Thyroid gland (tissue), 4 donors: Measurements from ENCODE around the gene RNF145. TPM values are rescaled to one million over a fixed set of nuclear protein-coding genes. Genes with fewer than 3 reads are reported as not detected.

Experiments
- DNase-seq, 2 donors: peaks; one replicate each; pipeline ENCODE4 v3.0.0-alpha.2; 2019
- H3K27ac ChIP-seq, 3 donors: fragments of 200-600 bp; sonication (generic); 1 replicate in 2 of 3; 2 replicates in 1 of 3; pipeline ENCODE4 v1.5.1; 2016 to 2019; ENCODE audit warnings: mild to moderate bottlenecking in 1 of 3, moderate library complexity in 1 of 3
- H3K27me3 ChIP-seq: fragments of 200-600 bp; sonication (generic); one replicate; pipeline ENCODE4 v1.5.1; 2019
- H3K36me3 ChIP-seq, 2 donors: fragments of 200-600 bp; sonication (generic); one replicate each; pipeline ENCODE4 v1.5.1; 2016 to 2019
- H3K4me1 ChIP-seq, 2 donors: fragments of 200-600 bp; sonication (generic); one replicate each; pipeline ENCODE4 v1.5.1; 2017 to 2019
- H3K4me3 ChIP-seq, 3 donors: fragments of 200-600 bp; sonication (generic); replicated peaks in 1 of 3; 1 replicate in 2 of 3; 2 replicates in 1 of 3; pipeline ENCODE4 v1.5.1; 2016; ENCODE audit warnings: mild to moderate bottlenecking in 1 of 3
- H3K9me3 ChIP-seq: fragments of 200-600 bp; sonication (generic); one replicate; pipeline ENCODE4 v1.5.1; 2017
- CTCF ChIP-seq, 6 experiments: fragments of 200-600 bp in 3 of 6; fragments of 450-650 bp in 3 of 6; sonication (generic) in 3 of 6; IDR thresholded peaks; one replicate each; pipeline ENCODE4 v1.5.1; 2016 to 2019; ENCODE audit warnings: antibody characterized with exemption in 6 of 6, mild to moderate bottlenecking in 2 of 6, inconsistent platforms in 1 of 6, moderate library complexity in 1 of 6
- POLR2A ChIP-seq, 2 donors: fragments of 450-650 bp; IDR thresholded peaks; one replicate each; pipeline ENCODE4 v1.6.1; 2017; ENCODE audit warnings: antibody characterized with exemption in 2 of 2, mild to moderate bottlenecking in 2 of 2, moderate library complexity in 1 of 2
- WGBS, 2 donors: methylation state at CpG; one replicate each; pipeline ENCODE4 v1.1.5; 2017; 5-methylcytosine and 5-hydroxymethylcytosine counted together
- intact Hi-C: fragments of 100-400 bp; cut with DNase I; formaldehyde crosslinking; loops from one replicate; pipeline ENCODE4 v1.15.1; 2023
- total RNA-seq, 4 donors: library from RNA; depleted of rRNA; stranded (reverse); fragments of >200 nt; gene quantifications; one replicate each; pipeline ENCODE4 v1.2.3, GENCODE V29; 2016

The RNF145 gene
- total RNA-seq, 4 donors from 2014 or later, result 59.5 to 88.6 (median 75.6) TPM

GRCh38 chr5:159178978-159179377 lies 30.4 kb downstream of the RNF145 start:
- no peak for DNase-seq
- no peaks in the 10 kb centered on the region for H3K27me3 ChIP-seq
- peak overlapping the region in 1 of 3 donors; percentile 39 for H3K27ac ChIP-seq
- intact Hi-C loops, result no loop called here
- WGBS, 2 donors, result 71 to 76% methylated on average over 2 of the region's 2 CpGs
- H3K36me3 ChIP-seq, result no peaks in the 10 kb centered on the region
- peaks cover 47 to 54% of the 10 kb centered on the region in 2 donors for H3K4me1 ChIP-seq
- H3K9me3 ChIP-seq, result no peaks in the 10 kb centered on the region
- H3K4me3 ChIP-seq, result no peak overlapping the region
- TF ChIP-seq POLR2A (IDR thresholded peaks at IDR 0.05) (no peak), CTCF (IDR thresholded peaks at IDR 0.05) (no peak)

DNA sequence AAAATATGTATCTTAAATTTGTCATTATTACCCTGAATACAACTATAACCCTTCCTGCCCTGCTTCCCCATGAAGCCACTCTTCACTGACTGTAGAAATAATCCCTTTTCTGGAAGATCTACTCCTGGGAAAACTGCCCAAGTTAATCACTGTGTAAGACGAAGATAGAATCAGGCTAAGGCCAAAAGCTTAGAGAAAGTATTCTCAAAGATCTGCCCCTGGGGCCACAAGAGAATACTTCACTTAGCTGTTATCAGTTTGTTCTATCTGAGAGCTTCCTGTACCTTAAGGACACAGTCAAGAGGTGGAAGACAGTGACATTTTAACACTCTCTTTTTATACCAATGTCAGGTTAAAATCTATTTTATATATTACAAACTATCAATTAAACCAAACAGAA lies 33.8 kb downstream of the RNF145 start:
- no peaks in the 10 kb centered on the region for H3K9me3 ChIP-seq
- no peaks in the 10 kb centered on the region for H3K36me3 ChIP-seq
- no peak for DNase-seq
- TF ChIP-seq POLR2A (IDR thresholded peaks at IDR 0.05), result no peak
- TF ChIP-seq CTCF (IDR thresholded peaks at IDR 0.05), result no peak
- peaks cover 24 to 29% of the 10 kb centered on the region in 2 donors for H3K4me1 ChIP-seq
- intact Hi-C loops, result no loop called here
- peak overlapping the region; percentile 26 to 31 (median 27) for H3K27ac ChIP-seq
- H3K27me3 ChIP-seq, result no peaks in the 10 kb centered on the region
- 9% methylated on average over 1 of the region's 1 CpG for WGBS, 2 donors
- no peak overlapping the region for H3K4me3 ChIP-seq

- Histone ChIP-seq H3K27ac (peak overlapping the region; percentile 26 to 31 (median 27)), H3K9me3 (no peaks in the 10 kb centered on the region)
These were observed 34.7 kb downstream of the RNF145 start for GRCh38 chr5:159174511-159175168.

DNA sequence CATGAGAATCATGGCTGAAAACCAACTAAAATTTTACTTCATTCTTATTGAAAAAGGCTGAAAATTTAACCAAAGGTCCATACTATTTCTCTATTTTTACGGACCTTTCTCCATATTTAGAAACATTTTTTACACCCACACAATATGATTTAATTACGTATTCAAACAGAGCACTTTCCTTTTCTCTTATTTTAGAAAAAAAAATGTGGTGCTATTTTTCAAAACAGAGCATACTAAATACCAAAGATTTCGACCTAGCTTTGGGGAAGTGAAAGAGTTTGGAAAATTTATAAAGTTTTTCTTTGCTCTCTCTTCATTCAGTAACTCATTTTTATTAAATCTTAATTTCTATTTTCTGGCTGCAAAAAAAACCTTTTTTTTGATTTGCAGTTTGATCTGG lies 38.1 kb downstream of the RNF145 start:
- Histone ChIP-seq H3K27ac (no peak overlapping the region), H3K27me3 (no peaks in the 10 kb centered on the region), H3K36me3 (no peaks in the 10 kb centered on the region), H3K9me3 (no peaks in the 10 kb centered on the region), H3K4me3 (no peak overlapping the region), H3K4me1 (peaks cover 20 to 21% of the 10 kb centered on the region in 2 donors)
- DNase-seq, result no peak
- intact Hi-C loops, result no loop called here
- 81 to 82% methylated on average over 3 of the region's 3 CpGs for WGBS, 2 donors
- no peak for TF ChIP-seq POLR2A (IDR thresholded peaks at IDR 0.05)
- TF ChIP-seq CTCF (IDR thresholded peaks at IDR 0.05), result no peak

More at GRCh38 chr5:159174511-159175168, 34.7 kb downstream of the RNF145 start:
- intact Hi-C loops, result no loop called here
- TF ChIP-seq POLR2A (IDR thresholded peaks at IDR 0.05), result no peak
- TF ChIP-seq CTCF (IDR thresholded peaks at IDR 0.05), result no peak
- no peak overlapping the region for H3K4me3 ChIP-seq
- peak in 1 of 2 donors; percentile 21 for DNase-seq
- H3K27me3 ChIP-seq, result no peaks in the 10 kb centered on the region
- peaks cover 21 to 24% of the 10 kb centered on the region in 2 donors for H3K4me1 ChIP-seq
- no peaks in the 10 kb centered on the region for H3K36me3 ChIP-seq

- H3K4me3 ChIP-seq, result no peak overlapping the region
- no peak overlapping the region for H3K27ac ChIP-seq
- no peaks in the 10 kb centered on the region for H3K27me3 ChIP-seq
- no peak for DNase-seq
- no peaks in the 10 kb centered on the region for H3K9me3 ChIP-seq
- intact Hi-C loops, result no loop called here
- no peaks in the 10 kb centered on the region for H3K36me3 ChIP-seq
- TF ChIP-seq CTCF (IDR thresholded peaks at IDR 0.05), result no peak
- no peak for TF ChIP-seq POLR2A (IDR thresholded peaks at IDR 0.05)
- peaks cover 9 to 13% of the 10 kb centered on the region in 2 donors for H3K4me1 ChIP-seq
These were observed 39.3 kb downstream of the RNF145 start for GRCh38 chr5:159170021-159170420.
